Pancreas (tissue), 10 donors: ENCODE data around the gene SERGEF. TPM values are rescaled to one million over a fixed set of nuclear protein-coding genes. Genes with fewer than 3 reads are reported as not detected.

Source experiments
- ATAC-seq, 4 donors: fragments of 200-7000 bp; cut with Tn5 transposase; one replicate each; pipeline versions ENCODE4 v1.8.0 to v1.9.1; 2020; ENCODE audit warnings: mild to moderate bottlenecking in 4 of 4, moderate library complexity in 4 of 4
- DNase-seq, 6 donors: peaks; one replicate each; pipeline ENCODE4 v3.0.0-alpha.2; 2020
- FAIRE-seq: peaks from 2 replicates; lab custom pipeline; 2012; peaks lifted over from hg19 to GRCh38; lab: Jason Lieb, UNC
- H3K27ac ChIP-seq, 4 donors: fragments of 200-600 bp; sonication (generic); 1 replicate in 3 of 4; 2 replicates in 1 of 4; pipeline versions ENCODE4 v1.5.0 to v1.8.0; 2020
- H3K27me3 ChIP-seq, 4 donors: fragments of 200-600 bp; one replicate each; pipeline ENCODE4 v1.8.0; 2021
- H3K36me3 ChIP-seq, 3 donors: fragments of 200-600 bp; sonication (generic) in 1 of 3; one replicate each; pipeline versions ENCODE4 v1.5.0 to v1.8.0; 2020 to 2021
- H3K4me1 ChIP-seq, 3 donors: fragments of 200-600 bp; one replicate each; pipeline ENCODE4 v1.8.0; 2021
- H3K4me3 ChIP-seq, 4 donors: fragments of 200-600 bp; sonication (generic) in 2 of 4; one replicate each; pipeline versions ENCODE4 v1.5.0 to v1.8.0; 2020 to 2021
- H3K9me3 ChIP-seq, 4 donors: fragments of 200-600 bp; one replicate each; pipeline ENCODE4 v1.8.0; 2021
- CTCF ChIP-seq, 4 donors: fragments of 200-600 bp; sonication (generic) in 3 of 4; IDR thresholded peaks; one replicate each; pipeline versions ENCODE4 v1.5.0 to v1.8.0; 2021; ENCODE audit warnings: antibody characterized with exemption in 4 of 4
- WGBS, 2 donors: extraction: QIAGEN DNeasy Blood & Tissue Kit; methylation state at CpG; one replicate each; pipeline ENCODE4 v1.1.7; 2013; 5-methylcytosine and 5-hydroxymethylcytosine counted together
- intact Hi-C, 3 donors: fragments of 100-400 bp; cut with DNase I; formaldehyde crosslinking; loops; one replicate each; pipeline versions ENCODE4 v1.11.1 to v1.14.2; 2022
- polyA plus RNA-seq, 2 donors: library from polyadenylated mRNA; stranded (reverse); fragments of 200-250 nt; gene quantifications; one replicate each; pipeline ENCODE4 v1.2.3, GENCODE V29; 2013
- total RNA-seq, 6 donors: library from RNA; stranded (reverse); fragmentation: NEBNext Ultra II Directional in 4 of 6; extraction: Animal tissue kit (Norgen Biotek cat#: 25700) in 4 of 6; gene quantifications; one replicate each; pipeline versions ENCODE4 v1.2.1 to v1.2.4, GENCODE V29; 2021 to 2023
- donor health status: healthy with polysubstance abuse.
- donor health status: DM: no; HTN: no; CAD: no; lungs with moderate emphysema.
- donor health status: DM: no; HTN: no; CAD: no.
- donor health status: control.
- donor health status: control.
- donor health status: Bipolar disorder and iron deficiency.
- donor health status: DM: yes; HTN: yes; CAD: no.
- donor health status: DM: no; HTN: no; CAD: no.
- donor health status: DM: no; HTN: no; CAD: no.
- donor health status: DM: yes; HTN: yes; CAD: no.

Gene SERGEF
- total and polyA plus RNA-seq, 8 donors, result 17.8 to 101 (median 24.5) TPM

- no peak for TF ChIP-seq CTCF (IDR thresholded peaks at IDR 0.05)
- Histone ChIP-seq H3K9me3 (no peaks in the 10 kb centered on the region), H3K27me3 (no peaks in the 10 kb centered on the region), H3K4me1 (no peaks in the 10 kb centered on the region), H3K36me3 (no peaks in the 10 kb centered on the region), H3K4me3 (no peak overlapping the region), H3K27ac (no peak overlapping the region)
- 56 to 79% methylated on average over 3 of the region's 3 CpGs for WGBS, 2 donors
- no peak for ATAC-seq
- intact Hi-C loops, result loop anchor here in 1 of 3 donors (10.0 kb wide), 1 partner anchor 219 kb away; no protein-coding TSS in a partner anchor
- no peak for FAIRE-seq
- no peak for DNase-seq
These were observed 257.0 kb downstream of the SERGEF start for GRCh38 chr11:17755891-17756290.

GRCh38 chr11:17753641-17754040 lies 259.2 kb downstream of the SERGEF start:
- FAIRE-seq (no peak), ATAC-seq (no peak)

GRCh38 chr11:17753153-17753552 lies 259.7 kb downstream of the SERGEF start:
- Histone ChIP-seq H3K27ac (no peak overlapping the region), H3K27me3 (no peaks in the 10 kb centered on the region), H3K4me3 (no peak overlapping the region), H3K4me1 (no peaks in the 10 kb centered on the region), H3K36me3 (no peaks in the 10 kb centered on the region), H3K9me3 (no peaks in the 10 kb centered on the region)
- TF ChIP-seq CTCF (IDR thresholded peaks at IDR 0.05), result no peak
- intact Hi-C loops, result loop anchor here in 1 of 3 donors (10.0 kb wide), 1 partner anchor 222 kb away; no protein-coding TSS in a partner anchor
- 67 to 71% methylated on average over 5 of the region's 5 CpGs for WGBS, 2 donors
- DNase-seq (peak in 2 of 6 donors; percentile 33 to 43), FAIRE-seq (no peak), ATAC-seq (no peak)

More at GRCh38 chr11:17753641-17754040, 259.2 kb downstream of the SERGEF start:
- intact Hi-C loops, result loop anchor here in 1 of 3 donors (10.0 kb wide), 1 partner anchor 221 kb away; no protein-coding TSS in a partner anchor
- Histone ChIP-seq H3K9me3 (no peaks in the 10 kb centered on the region), H3K27ac (no peak overlapping the region), H3K4me1 (no peaks in the 10 kb centered on the region), H3K27me3 (no peaks in the 10 kb centered on the region), H3K36me3 (no peaks in the 10 kb centered on the region), H3K4me3 (no peak overlapping the region)
- peak in 2 of 6 donors; percentile 9 to 25 for DNase-seq
- no peak for TF ChIP-seq CTCF (IDR thresholded peaks at IDR 0.05)
- 77 to 84% methylated on average over 10 of the region's 10 CpGs for WGBS, 2 donors

- Histone ChIP-seq H3K27me3 (no peaks in the 10 kb centered on the region), H3K9me3 (no peaks in the 10 kb centered on the region), H3K4me1 (no peaks in the 10 kb centered on the region), H3K4me3 (no peak overlapping the region), H3K27ac (no peak overlapping the region), H3K36me3 (no peaks in the 10 kb centered on the region)
- intact Hi-C loops, result loop anchor here in 1 of 3 donors (10.0 kb wide), 1 partner anchor 223 kb away; no protein-coding TSS in a partner anchor
- ATAC-seq, result peak in 2 of 4 donors; percentile 26 to 49
- no peak for FAIRE-seq
- no peak for TF ChIP-seq CTCF (IDR thresholded peaks at IDR 0.05)
- 37 to 41% methylated on average over 7 of the region's 7 CpGs for WGBS, 2 donors
- peak in 2 of 6 donors; percentile 13 to 38 for DNase-seq
These were observed 260.7 kb downstream of the SERGEF start for GRCh38 chr11:17752144-17752543.

GRCh38 chr11:17751558-17751957 lies 261.3 kb downstream of the SERGEF start:
- TF ChIP-seq CTCF (IDR thresholded peaks at IDR 0.05), result no peak
- H3K4me1 ChIP-seq, result no peaks in the 10 kb centered on the region
- no peak overlapping the region for H3K27ac ChIP-seq
- no peaks in the 10 kb centered on the region for H3K9me3 ChIP-seq
- ATAC-seq (no peak), DNase-seq (peak in 2 of 6 donors; percentile 11 to 31), FAIRE-seq (no peak)
- no peaks in the 10 kb centered on the region for H3K27me3 ChIP-seq
- no peaks in the 10 kb centered on the region for H3K36me3 ChIP-seq
- H3K4me3 ChIP-seq, result no peak overlapping the region
- WGBS, 2 donors, result 40 to 47% methylated on average over 2 of the region's 2 CpGs
- intact Hi-C loops, result loop anchor here in 1 of 3 donors (10.0 kb wide), 1 partner anchor 223 kb away; no protein-coding TSS in a partner anchor
